Astrocyte of the cerebellum (primary cell): ENCODE data around the gene CS.
A peak's percentile ranks its signal among the peaks of the same experiment; 100 is the strongest.

Experiments
- DNase-seq: peaks from one replicate; pipeline ENCODE4 v3.0.0-alpha.2; 2011; ENCODE audit warnings: low read depth
- H3K4me3 ChIP-seq: 2 replicates; pipeline ENCODE4 v1.5.1; 2011; ENCODE audit warnings: mild to moderate bottlenecking, low read depth, low read length, moderate library complexity
- in situ Hi-C: cut with HindIII; loops from 2 replicates; pipeline ENCODE4 v1.10.0; 2017; ENCODE audit warnings: low sequenced_read_pairs
- TF ChIP-seq, protein P1 (sequence below): IDR thresholded peaks from 2 replicates; pipeline ENCODE4 v1.5.1; 2012; ENCODE audit warnings: low read length, low read depth, moderate library complexity, mild to moderate bottlenecking; ENCODE audit errors: missing control alignments

Gene CS

DNA sequence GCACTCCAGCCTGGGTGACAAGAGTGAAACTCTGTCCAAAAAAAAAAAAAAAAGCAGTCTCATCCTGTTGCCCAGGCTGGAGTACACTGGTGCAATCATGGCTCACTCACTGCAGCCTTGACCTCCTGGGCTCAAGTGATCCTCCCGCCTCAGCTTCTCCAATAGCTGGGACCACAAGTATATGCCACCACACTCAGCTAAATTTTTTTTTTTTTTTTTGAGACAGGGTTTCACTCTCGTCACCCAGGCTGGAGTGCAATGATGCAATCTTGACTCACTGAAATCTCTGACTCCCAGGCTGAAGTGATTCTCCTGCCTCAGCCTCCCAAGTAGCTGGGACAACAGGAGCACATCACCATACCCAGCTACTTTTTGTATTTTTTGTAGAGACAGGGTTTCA, 20.9 kb upstream of the CS start:
- in situ Hi-C loops = no loop called here
- H3K4me3 ChIP-seq = no peak overlapping the region
- DNase-seq = no peak
- TF ChIP-seq, protein P1, sequence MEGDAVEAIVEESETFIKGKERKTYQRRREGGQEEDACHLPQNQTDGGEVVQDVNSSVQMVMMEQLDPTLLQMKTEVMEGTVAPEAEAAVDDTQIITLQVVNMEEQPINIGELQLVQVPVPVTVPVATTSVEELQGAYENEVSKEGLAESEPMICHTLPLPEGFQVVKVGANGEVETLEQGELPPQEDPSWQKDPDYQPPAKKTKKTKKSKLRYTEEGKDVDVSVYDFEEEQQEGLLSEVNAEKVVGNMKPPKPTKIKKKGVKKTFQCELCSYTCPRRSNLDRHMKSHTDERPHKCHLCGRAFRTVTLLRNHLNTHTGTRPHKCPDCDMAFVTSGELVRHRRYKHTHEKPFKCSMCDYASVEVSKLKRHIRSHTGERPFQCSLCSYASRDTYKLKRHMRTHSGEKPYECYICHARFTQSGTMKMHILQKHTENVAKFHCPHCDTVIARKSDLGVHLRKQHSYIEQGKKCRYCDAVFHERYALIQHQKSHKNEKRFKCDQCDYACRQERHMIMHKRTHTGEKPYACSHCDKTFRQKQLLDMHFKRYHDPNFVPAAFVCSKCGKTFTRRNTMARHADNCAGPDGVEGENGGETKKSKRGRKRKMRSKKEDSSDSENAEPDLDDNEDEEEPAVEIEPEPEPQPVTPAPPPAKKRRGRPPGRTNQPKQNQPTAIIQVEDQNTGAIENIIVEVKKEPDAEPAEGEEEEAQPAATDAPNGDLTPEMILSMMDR = no peak

DNA sequence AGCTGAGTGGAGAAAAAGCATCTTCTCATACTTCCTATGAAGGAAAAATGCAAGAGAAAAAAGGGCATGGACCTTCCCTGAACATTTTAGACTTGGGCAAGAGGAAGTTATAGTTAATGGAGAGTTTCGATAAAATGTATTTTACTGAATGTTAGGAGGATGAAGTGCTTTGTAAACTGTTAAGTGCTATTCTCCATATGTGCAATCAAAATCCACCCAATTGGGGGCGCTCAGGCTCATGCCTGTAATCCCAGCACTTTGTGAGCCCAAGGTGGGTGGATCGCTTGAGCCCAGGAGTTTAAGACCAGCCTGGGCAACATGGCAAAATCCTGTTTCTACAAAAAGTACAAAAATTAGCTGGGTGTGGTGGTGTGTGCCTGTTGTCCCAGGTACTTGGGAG, 17.5 kb upstream of the CS start:
- DNase-seq = no peak
- no peak overlapping the region for H3K4me3 ChIP-seq
- in situ Hi-C loops = no loop called here
- TF ChIP-seq, protein P1 = no peak

DNA sequence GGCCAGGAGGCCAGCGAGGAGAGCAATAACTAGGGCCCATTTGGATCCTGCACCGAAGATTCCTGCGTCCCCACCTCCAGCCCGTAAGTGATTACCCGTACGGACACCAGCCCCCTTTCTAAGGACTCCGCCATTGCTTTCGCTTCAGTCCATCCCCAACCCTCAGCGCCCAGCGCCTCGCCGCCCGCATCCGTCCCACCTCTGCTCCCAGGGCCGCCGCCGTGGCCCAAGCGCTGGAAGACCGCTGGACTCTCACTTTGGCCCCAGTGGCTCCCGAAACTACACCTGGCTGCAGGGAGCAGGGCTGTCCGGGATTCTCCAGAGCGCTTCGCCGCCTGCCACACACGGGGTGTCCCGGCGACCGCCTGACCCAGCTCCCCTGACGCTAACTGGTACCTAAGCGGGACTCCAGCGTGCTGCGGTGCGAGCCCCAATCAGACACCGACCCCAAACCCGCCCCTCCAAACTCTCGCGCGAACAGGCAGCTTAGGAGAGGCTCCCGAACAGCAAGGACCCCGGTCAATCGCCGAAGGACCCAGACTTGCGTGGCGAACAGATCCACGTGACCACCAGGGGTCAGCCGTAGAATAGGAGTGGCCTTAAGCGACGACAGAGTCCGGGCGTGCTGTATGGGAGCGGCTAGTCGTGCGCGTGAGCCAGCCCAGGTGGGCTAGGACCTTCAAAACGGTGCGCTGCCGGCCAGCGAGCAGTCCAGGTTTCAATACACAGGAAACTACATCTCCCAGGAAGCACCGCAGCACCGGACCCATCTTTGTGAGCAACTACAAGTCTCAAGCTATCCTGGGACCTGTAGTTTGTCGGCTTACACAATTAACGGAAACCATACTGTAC, 15.7 kb upstream of the CS start, which contains the start of gene CNPY2:
TSS of gene CNPY2 (minus strand) at position 367 of the 852 bp plus-strand sequence. CDS start 771 bp downstream, outside the sequence.
- peak; percentile 94 for DNase-seq
- in situ Hi-C loops = no loop called here
- TF ChIP-seq, protein P1 = no peak
- H3K4me3 ChIP-seq = peak within 1 kb of the TSS; percentile 95

DNA sequence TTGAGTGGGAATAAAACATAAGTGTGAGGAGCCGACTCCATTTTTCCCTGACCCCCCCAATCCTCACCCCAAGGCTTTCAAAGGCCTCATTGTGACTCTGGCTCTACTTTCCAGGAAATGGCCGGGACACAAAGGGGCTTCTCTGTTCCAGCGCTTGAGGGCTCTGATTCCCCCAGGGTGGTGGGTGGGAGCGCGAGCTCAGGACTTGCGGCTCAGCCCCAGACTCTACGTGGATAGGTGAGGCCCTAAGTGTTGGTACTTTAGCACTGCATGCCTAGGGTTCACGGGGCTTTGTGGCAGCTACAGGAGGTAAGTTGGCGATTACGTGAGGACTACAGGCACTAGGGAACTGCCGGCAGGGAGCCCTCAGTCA, 15.1 kb upstream of the CS start:
- TF ChIP-seq, protein P1 = no peak

DNA sequence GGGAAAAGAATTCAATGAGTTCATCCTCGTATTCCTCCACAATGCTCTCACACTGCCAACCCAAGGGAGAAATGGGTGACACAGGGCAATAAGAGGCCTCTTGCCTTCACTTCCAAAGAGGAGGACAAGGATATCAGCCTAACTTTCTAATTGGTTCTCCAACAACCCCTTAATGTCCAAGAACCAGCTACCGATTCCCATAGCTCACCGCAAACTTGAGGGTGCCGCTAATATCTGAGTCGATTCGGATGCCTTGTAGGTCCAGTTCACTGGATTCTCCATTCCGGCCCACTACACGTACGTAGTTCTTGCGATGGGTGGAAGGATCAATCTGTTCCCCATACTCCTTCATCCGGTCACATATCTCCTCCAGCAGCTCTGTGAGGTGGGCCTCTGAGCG, 10.9 kb upstream of the CS start:
- in situ Hi-C loops = no loop called here
- TF ChIP-seq, protein P1 = no peak
- no peak overlapping the region for H3K4me3 ChIP-seq
- DNase-seq = no peak

More for the DNA sequence above, 15.1 kb upstream of the CS start:
- in situ Hi-C loops = no loop called here
- DNase-seq = no peak
- peak overlapping the region; percentile 95 for H3K4me3 ChIP-seq

DNA sequence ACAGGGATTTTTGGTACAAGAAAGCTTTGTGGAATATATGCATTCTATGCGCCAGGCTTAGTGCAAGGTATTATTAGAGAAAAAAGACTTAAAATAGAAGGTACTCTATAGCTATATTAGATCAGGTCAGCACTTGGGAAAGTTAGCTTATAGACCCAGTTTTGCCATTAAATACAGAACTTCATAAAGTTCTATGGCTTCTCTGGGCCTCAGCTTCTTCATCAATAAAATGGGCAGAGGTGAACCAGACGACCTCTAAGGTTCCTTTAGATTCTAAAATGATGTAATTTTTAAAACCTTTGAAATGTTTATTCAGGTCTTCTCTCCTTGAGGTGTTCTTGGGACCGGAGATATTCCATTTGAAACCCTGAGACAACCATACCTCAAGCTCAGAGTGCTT, 8.6 kb upstream of the CS start:
- TF ChIP-seq, protein P1 = no peak
- H3K4me3 ChIP-seq = no peak overlapping the region
- in situ Hi-C loops = no loop called here

More for the DNA sequence above, 8.6 kb upstream of the CS start:
- no peak for DNase-seq
